Measurements from ENCODE around the gene CEP89. TPM values are rescaled to one million over a fixed set of nuclear protein-coding genes. Genes with fewer than 3 reads are reported as not detected.
"Not testable (repeated sequence)": the region's sequence is repeated elsewhere in the genome, so short reads cannot be mapped to it uniquely, and the experiment has no call there.

Gene CEP89
- total RNA-seq, 4 donors from 2014 or later, result 8.8 to 16.6 (median 10.6) TPM

- H3K4me3 ChIP-seq (ENCODE audit: low read depth, poor library complexity, severe bottlenecking), result no peak overlapping the region
- intact Hi-C loops (cut with DNase I; ENCODE audit: low total_unique reads), result no loop called here
- WGBS, 2 donors, result 72 to 83% methylated on average over 7 of the region's 7 CpGs
- no peak for DNase-seq (ENCODE audit: low spot score in 2 of 2)
- TF ChIP-seq CTCF (IDR thresholded peaks at IDR 0.05) (no peak), POLR2A (IDR thresholded peaks at IDR 0.05) (no peak)
Measured at GRCh38 chr19:32977280-32977679, 5.5 kb upstream of the CEP89 start.

- intact Hi-C loops (cut with DNase I; ENCODE audit: low total_unique reads), result no loop called here
- WGBS, 2 donors, result 43 to 51% methylated on average over 14 of the region's 14 CpGs
- H3K4me3 ChIP-seq (ENCODE audit: low read depth, poor library complexity, severe bottlenecking), result no peak overlapping the region
- peak; percentile 43 to 91 for DNase-seq (ENCODE audit: low spot score in 2 of 2)
- TF ChIP-seq CTCF (IDR thresholded peaks at IDR 0.05) (no peak), POLR2A (IDR thresholded peaks at IDR 0.05) (no peak)
Measured at GRCh38 chr19:32976223-32976805, 4.6 kb upstream of the CEP89 start.

GRCh38 chr19:32971012-32971595 lies 654 bp downstream of the CEP89 start:
- intact Hi-C loops (cut with DNase I; ENCODE audit: low total_unique reads), result no loop called here
- 14 to 20% methylated on average over 17 to 21 of the region's 21 CpGs for WGBS, 2 donors
- DNase-seq (ENCODE audit: low spot score in 2 of 2), result no peak

GRCh38 chr19:32969549-32969948 lies 2.2 kb downstream of the CEP89 start:
- intact Hi-C loops (cut with DNase I; ENCODE audit: low total_unique reads), result no loop called here
- WGBS, 2 donors, result 81 to 93% methylated on average over 7 to 9 of the region's 10 CpGs
- H3K4me3 ChIP-seq (ENCODE audit: low read depth, poor library complexity, severe bottlenecking), result no peak overlapping the region
- no peak for TF ChIP-seq CTCF (IDR thresholded peaks at IDR 0.05)
- TF ChIP-seq POLR2A (IDR thresholded peaks at IDR 0.05), result no peak
- DNase-seq (ENCODE audit: low spot score in 2 of 2), result no peak

More at GRCh38 chr19:32971012-32971595, 654 bp downstream of the CEP89 start:
- TF ChIP-seq POLR2A (IDR thresholded peaks at IDR 0.05) (no peak), CTCF (IDR thresholded peaks at IDR 0.05) (no peak)
- H3K4me3 ChIP-seq (ENCODE audit: low read depth, poor library complexity, severe bottlenecking), result peak overlapping the region; percentile 55

GRCh38 chr19:32966750-32967149 lies 5.0 kb downstream of the CEP89 start:
- 94 to 96% methylated on average over 9 of the region's 9 CpGs for WGBS, 2 donors
- no peak for DNase-seq (ENCODE audit: low spot score in 2 of 2)
- no peak overlapping the region for H3K4me3 ChIP-seq (ENCODE audit: low read depth, poor library complexity, severe bottlenecking)
- TF ChIP-seq POLR2A (IDR thresholded peaks at IDR 0.05) (no peak), CTCF (IDR thresholded peaks at IDR 0.05) (no peak)
- intact Hi-C loops (cut with DNase I; ENCODE audit: low total_unique reads), result no loop called here

- 67% methylated on average over 3 of the region's 3 CpGs for WGBS, 2 donors
- no peak for TF ChIP-seq CTCF (IDR thresholded peaks at IDR 0.05)
- no peak for TF ChIP-seq POLR2A (IDR thresholded peaks at IDR 0.05)
- DNase-seq (ENCODE audit: low spot score in 2 of 2), result no peak
Measured at GRCh38 chr19:32945260-32945659, 26.5 kb downstream of the CEP89 start.

GRCh38 chr19:32941273-32941672 lies 30.5 kb downstream of the CEP89 start:
- intact Hi-C loops (cut with DNase I; ENCODE audit: low total_unique reads); H3K4me3 ChIP-seq (ENCODE audit: low read depth, poor library complexity, severe bottlenecking); DNase-seq (ENCODE audit: low spot score in 2 of 2): not testable (repeated sequence)
- 93 to 95% methylated on average over 5 of the region's 5 CpGs for WGBS, 2 donors

More at GRCh38 chr19:32945260-32945659, 26.5 kb downstream of the CEP89 start:
- H3K4me3 ChIP-seq (ENCODE audit: low read depth, poor library complexity, severe bottlenecking), result no peak overlapping the region
- intact Hi-C loops (cut with DNase I; ENCODE audit: low total_unique reads), result no loop called here
